ENCODE data around the gene GRID2. TPM values are rescaled to one million over a fixed set of nuclear protein-coding genes. Genes with fewer than 3 reads are reported as not detected.

The GRID2 gene
- total RNA-seq, 4 donors from 2014 or later, result 0.16 TPM; not detected in 3

DNA sequence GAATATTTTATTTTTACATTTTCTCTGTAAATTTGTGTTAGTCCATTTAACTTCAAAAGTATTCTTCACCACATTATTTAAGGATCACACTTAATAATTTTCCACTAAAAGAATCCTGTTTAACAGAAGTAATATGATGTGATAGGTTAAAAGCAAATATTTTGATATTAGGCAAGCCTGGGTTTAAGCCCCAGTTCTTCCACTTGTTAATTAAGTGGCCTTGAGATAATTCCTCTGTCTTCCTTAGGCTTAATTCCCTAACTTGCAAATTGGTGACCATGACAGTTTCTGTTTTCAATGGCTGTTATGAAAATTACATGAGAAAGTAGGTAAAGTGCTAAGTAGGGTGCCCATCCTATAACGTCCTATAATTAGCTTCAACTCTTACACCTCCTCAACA is 1394.9 kb downstream of the GRID2 start:
- no peak overlapping the region for H3K27ac ChIP-seq
- in situ Hi-C loops (cut with MboI; ENCODE audit: low pct_ligation_motif_present in 1 of 4, low pct_unique_long_range_greater_than_20kb in 1 of 4, low sequenced_read_pairs in 3 of 4), result no loop called here
- intact Hi-C loops (cut with DNase I; ENCODE audit: low total_unique reads), result no loop called here
- TF ChIP-seq POLR2A (IDR thresholded peaks at IDR 0.05) (no peak), EP300 (IDR thresholded peaks at IDR 0.05; ENCODE audit: low read depth) (no peak), POLR2AphosphoS5 (IDR thresholded peaks at IDR 0.05) (no peak)
- TF ChIP-seq, protein P1, sequence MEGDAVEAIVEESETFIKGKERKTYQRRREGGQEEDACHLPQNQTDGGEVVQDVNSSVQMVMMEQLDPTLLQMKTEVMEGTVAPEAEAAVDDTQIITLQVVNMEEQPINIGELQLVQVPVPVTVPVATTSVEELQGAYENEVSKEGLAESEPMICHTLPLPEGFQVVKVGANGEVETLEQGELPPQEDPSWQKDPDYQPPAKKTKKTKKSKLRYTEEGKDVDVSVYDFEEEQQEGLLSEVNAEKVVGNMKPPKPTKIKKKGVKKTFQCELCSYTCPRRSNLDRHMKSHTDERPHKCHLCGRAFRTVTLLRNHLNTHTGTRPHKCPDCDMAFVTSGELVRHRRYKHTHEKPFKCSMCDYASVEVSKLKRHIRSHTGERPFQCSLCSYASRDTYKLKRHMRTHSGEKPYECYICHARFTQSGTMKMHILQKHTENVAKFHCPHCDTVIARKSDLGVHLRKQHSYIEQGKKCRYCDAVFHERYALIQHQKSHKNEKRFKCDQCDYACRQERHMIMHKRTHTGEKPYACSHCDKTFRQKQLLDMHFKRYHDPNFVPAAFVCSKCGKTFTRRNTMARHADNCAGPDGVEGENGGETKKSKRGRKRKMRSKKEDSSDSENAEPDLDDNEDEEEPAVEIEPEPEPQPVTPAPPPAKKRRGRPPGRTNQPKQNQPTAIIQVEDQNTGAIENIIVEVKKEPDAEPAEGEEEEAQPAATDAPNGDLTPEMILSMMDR (IDR thresholded peaks at IDR 0.05), result no peak
- no peak for DNase-seq
- no peaks in the 10 kb centered on the region for H3K36me3 ChIP-seq
- H3K4me3 ChIP-seq, result no peak overlapping the region
- no peaks in the 10 kb centered on the region for H3K4me1 ChIP-seq
- no peaks in the 10 kb centered on the region for H3K27me3 ChIP-seq
- no peaks in the 10 kb centered on the region for H3K9me3 ChIP-seq
- 60% methylated on average over 1 of the region's 1 CpG for WGBS, 2 donors (ENCODE audit: low coverage in 1 of 2)

DNA sequence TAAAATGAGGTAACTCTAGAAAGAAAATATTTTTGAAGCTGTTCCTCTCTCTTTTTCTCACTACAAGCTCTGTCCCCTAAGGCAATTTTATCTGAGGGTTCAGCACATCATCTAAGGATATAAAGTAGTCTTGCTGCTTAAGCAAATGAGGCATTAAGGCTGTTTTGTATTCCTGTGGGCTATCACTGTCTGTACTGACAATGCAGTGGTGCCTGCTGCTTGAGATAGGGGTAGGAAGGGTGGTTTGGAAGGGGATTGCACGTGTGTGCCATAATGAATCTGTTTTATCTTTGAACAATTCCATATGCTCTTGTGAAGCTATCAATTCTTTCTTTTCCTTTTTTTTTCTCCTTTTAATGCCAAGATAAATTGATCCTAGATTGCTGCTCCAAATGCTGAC is 1396.8 kb downstream of the GRID2 start:
- intact Hi-C loops (cut with DNase I; ENCODE audit: low total_unique reads) (no loop called here), in situ Hi-C loops (cut with MboI; ENCODE audit: low pct_ligation_motif_present in 1 of 4, low pct_unique_long_range_greater_than_20kb in 1 of 4, low sequenced_read_pairs in 3 of 4) (no loop called here)
- no peaks in the 10 kb centered on the region for H3K9me3 ChIP-seq
- no peak for DNase-seq
- H3K27ac ChIP-seq, result no peak overlapping the region
- no peaks in the 10 kb centered on the region for H3K4me1 ChIP-seq
- no peaks in the 10 kb centered on the region for H3K36me3 ChIP-seq
- WGBS, 2 donors (ENCODE audit: low coverage in 1 of 2), result 15% methylated on average over 1 of the region's 1 CpG; no CpG with 5 or more reads in 1 of the 2 donors
- H3K27me3 ChIP-seq, result no peaks in the 10 kb centered on the region
- no peak overlapping the region for H3K4me3 ChIP-seq
- TF ChIP-seq POLR2A (IDR thresholded peaks at IDR 0.05), result no peak
- TF ChIP-seq, protein P1 (IDR thresholded peaks at IDR 0.05), result no peak
- TF ChIP-seq EP300 (IDR thresholded peaks at IDR 0.05; ENCODE audit: low read depth), result no peak
- no peak for TF ChIP-seq POLR2AphosphoS5 (IDR thresholded peaks at IDR 0.05)

DNA sequence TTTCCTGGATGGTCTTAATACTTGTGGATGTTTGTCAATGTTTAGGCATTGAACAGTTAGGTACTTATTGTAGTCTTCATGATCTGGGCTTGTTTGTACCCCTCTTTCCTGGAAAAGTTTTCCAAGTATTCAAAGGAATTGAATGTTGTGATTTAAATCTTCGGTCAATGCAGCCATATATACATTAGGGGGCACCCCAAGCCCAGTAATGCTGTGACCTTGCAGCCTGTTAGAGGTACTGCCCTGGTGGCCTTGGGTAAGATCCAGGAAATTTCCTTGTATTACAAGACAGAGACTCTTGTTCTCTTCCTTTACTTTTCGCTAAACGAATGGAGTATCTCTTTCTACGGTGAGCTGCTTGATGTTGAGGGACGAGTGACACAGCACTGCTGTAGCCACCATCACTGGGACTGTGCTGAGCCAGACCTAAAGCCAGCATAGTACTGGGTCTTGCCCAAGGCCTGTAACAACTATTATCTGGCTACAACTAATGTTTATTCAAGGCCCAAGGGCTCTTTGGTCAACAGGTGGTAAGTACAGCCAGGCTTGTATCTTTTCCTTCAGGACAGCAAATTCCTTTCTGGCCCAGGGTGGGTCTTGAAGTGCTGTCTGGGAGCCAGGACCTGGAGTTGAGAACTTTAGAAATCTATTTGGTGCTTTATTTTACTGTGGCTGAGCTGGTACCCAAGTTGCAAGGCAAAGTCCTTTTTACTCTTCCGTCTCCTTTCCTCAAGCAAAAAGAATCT is 1406.5 kb downstream of the GRID2 start:
- Histone ChIP-seq H3K4me1 (no peaks in the 10 kb centered on the region), H3K4me3 (no peak overlapping the region), H3K27me3 (no peaks in the 10 kb centered on the region), H3K9me3 (no peaks in the 10 kb centered on the region), H3K27ac (no peak overlapping the region), H3K36me3 (no peaks in the 10 kb centered on the region)
- intact Hi-C loops (cut with DNase I; ENCODE audit: low total_unique reads) (no loop called here), in situ Hi-C loops (cut with MboI; ENCODE audit: low pct_ligation_motif_present in 1 of 4, low pct_unique_long_range_greater_than_20kb in 1 of 4, low sequenced_read_pairs in 3 of 4) (no loop called here)
- no peak for DNase-seq
- WGBS, 2 donors (ENCODE audit: low coverage in 1 of 2), result 85% methylated on average over 6 of the region's 6 CpGs; no CpG with 5 or more reads in 1 of the 2 donors
- no peak for TF ChIP-seq EP300 (IDR thresholded peaks at IDR 0.05; ENCODE audit: low read depth)

DNA sequence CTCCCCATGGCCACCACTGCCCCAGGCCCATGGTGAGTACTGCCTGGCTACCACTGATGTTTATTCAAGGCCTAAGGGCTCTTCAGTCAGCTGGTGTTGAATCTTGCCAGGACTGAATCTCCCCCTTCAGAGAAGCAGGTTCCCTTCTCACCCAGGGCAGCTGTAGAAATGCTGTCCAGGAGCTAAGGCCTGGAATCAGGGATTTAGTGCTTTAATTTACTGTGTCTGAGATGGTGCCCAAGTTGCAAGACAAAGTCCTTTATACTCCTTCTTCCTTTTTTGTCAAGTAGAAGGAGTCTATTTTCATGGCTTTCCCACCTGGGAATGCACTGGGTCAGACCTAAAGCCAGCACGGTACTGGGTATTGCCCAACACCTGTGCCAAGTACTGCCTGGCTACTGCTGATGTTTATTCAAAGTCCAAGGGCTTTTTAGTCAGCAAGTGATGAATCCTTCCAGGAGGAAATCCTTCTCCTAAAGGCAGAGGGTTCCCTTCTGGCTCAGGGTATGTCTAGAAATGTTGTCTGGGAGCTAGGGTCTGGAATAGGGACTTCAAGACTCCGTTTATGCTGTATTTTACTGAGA is 1407.2 kb downstream of the GRID2 start:
- intact Hi-C loops (cut with DNase I; ENCODE audit: low total_unique reads), result no loop called here
- no peak for DNase-seq
- Histone ChIP-seq H3K36me3 (no peaks in the 10 kb centered on the region), H3K9me3 (no peaks in the 10 kb centered on the region), H3K4me3 (no peak overlapping the region), H3K27ac (no peak overlapping the region), H3K27me3 (no peaks in the 10 kb centered on the region), H3K4me1 (no peaks in the 10 kb centered on the region)
- TF ChIP-seq EP300 (IDR thresholded peaks at IDR 0.05; ENCODE audit: low read depth) (no peak), POLR2A (IDR thresholded peaks at IDR 0.05) (no peak)
- TF ChIP-seq, protein P1 (IDR thresholded peaks at IDR 0.05), result no peak
- WGBS, 2 donors (ENCODE audit: low coverage in 1 of 2), result 86% methylated on average over 2 of the region's 2 CpGs; no CpG with 5 or more reads in 1 of the 2 donors
- in situ Hi-C loops (cut with MboI; ENCODE audit: low pct_ligation_motif_present in 1 of 4, low pct_unique_long_range_greater_than_20kb in 1 of 4, low sequenced_read_pairs in 3 of 4), result no loop called here

Data from transverse colon (tissue), 4 donors.